Stimulated activated CD8-positive, alpha-beta memory T cell treated with anti-CD3 and anti-CD28 coated beads, Interleukin-12 subunit alpha, Interleukin-12 subunit beta, amount 100 ng/mL, for 1 hour (primary cell): ENCODE results near the gene CCDC110.

Source experiments
- DNase-seq: peaks from one replicate; pipeline ENCODE4 v3.0.0-alpha.2; 2020; ENCODE audit warnings: low read depth

CCDC110 gene

DNA sequence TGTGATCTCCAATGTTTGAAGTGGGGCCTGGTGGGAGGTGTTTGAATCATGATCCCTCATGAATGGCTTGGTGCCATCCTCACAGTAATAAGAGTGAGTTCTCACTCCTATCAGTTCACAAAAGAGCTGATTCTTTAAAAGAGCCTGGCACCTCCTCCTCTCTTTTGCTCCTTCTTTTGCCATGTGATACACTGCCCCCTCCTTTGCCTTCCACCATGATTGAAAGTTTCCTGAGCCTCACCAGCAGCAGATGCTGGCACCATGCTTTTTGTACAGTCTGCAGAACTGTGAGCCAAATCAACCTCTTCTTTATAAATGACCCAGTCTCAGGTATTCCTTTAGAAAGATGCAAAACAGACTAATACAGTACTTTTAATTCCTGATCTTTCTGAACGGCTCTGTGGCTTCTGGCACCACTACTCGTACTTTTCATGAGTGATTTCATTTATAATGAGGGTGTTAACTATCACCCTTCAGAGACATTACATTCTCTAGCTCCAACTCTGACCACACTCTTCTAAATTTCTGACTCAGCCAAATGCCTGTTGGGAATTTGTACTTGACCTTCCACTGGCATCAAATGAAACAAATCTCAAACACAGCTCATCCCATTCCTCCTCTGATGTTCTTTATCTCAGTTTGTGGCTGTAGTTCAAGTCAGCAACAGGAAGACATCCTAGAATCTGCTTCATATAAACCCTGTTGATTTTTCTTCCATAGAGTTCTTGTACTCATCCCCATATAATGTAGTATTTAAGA, 50.0 kb downstream of the CCDC110 start:
- DNase-seq = no peak

DNA sequence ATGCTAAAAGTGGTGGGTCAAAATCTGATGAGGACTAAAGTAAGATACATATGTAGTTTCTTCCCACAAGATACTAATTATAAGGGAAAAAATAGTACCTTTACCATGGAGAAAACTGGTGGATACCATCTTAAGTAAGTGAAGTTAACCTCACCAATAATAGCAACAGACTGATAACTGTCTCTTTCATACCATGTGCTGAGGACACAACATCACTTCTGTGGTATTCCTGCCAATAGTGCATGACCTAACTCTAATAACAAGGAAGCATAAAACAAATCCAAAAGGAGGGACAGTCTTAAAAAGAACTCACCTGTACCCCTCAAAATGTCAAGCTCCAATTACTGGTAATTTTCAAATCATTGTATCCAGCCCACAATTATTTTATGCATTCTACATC, 54.6 kb downstream of the CCDC110 start:
- DNase-seq = no peak

DNA sequence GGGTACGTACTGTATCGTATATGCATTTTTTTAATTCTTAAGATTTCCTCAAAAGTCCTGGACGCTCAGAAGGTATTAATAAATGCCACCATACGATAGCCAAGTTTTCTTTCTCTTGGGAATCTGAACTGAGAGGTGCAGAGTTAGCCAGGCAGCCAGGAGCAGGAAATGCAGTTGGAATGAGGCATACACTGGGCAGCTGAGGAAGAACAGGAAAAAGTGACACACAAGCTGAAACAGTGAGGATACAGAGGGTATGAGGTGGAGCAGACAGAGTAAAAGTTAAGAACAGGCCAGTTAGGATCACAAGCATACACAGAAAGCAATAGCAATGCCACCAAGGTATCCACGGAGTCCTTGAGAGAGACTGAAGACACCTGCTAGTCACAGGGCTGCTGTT, 59.1 kb downstream of the CCDC110 start:
- no peak for DNase-seq

GRCh38 chr4:185411849-185412248, 59.7 kb downstream of the CCDC110 start:
- no peak for DNase-seq

GRCh38 chr4:185408432-185408831, 63.1 kb downstream of the CCDC110 start:
- DNase-seq = no peak

DNA sequence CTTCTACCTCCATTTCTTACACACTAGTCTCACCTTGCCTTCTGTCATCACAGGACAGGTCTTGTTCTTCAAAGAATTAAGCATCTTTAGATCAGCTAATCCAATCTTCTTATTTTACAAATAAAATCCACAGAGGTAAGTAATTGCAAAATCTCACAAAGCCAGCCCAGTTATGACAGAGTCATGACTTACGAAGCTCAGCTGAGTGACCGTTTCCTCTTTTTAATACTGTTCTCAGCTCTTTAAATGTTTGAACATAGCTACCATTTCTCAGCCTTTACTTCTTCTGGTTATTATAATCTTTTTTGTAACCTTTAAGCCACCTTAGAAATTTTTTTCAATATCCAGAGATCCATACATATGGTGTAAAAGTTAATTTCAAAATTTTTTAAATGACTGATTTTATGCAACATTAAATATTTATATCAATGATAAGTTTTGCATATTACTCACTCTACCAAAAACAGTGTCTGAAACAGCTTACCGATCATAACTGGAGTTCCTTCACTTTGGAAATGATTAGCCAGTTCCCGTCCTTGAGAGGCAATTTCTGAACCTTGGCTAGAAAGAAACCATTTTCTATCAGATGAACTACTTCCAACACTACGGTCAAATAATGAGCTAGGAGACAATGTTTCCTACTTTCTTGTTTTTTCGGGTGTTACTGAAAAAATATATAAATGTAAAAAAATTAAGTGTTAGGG, 66.1 kb downstream of the CCDC110 start:
- no peak for DNase-seq

DNA sequence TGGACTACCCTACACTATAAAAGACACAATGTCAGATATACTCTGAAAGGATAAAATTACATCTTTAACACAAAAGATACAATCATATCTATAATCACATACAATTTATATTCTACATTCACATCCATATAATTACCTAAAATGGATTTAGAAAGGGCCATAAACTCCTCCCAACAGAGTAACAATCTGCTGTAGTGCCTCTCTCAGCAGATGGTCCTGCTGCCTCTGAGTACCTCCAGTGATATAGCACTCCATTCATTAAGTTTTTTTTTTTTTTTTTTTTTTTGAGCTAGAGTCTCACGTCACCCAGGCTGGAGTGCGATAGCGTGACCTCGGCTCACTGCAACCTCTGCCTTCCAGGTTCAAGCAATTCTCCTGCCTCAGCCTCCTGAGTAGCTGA, 67.5 kb downstream of the CCDC110 start:
- DNase-seq = no peak

DNA sequence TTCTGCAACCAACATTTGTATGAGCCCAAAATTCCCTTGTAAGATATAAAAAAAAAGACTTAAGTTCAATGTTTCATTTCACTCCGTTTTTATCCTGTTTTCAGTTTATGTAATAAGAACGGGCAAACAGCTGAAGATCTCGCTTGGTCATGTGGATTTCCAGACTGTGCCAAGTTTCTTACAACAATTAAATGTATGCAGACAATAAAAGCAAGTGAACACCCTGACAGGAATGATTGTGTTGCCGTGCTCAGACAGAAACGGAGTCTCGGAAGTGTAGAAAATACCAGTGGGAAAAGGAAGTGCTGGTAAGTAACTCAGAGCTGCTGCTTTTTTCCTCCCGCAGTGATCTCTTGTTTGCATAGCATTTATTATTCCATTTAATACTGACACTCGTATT, 72.1 kb downstream of the CCDC110 start:
- no peak for DNase-seq

DNA sequence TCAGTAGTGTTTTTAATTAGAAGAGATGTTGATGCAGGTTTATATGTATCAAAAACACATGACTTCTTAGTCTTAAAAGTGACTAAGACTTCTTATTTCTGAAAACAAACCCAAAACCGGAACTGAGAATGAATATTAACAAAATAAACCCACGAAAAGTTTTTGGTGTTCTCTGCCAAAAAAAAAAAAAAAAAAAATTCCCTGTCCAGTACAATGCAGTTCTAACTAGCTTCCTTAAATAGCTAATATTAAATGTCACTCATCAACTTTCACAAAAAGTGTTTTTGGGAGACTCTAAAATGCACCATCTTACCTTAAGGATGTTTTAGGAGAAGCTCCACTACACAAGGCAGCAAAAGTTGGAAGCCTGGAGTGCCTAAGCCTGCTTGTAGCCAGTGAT, 72.9 kb downstream of the CCDC110 start:
- no peak for DNase-seq

DNA sequence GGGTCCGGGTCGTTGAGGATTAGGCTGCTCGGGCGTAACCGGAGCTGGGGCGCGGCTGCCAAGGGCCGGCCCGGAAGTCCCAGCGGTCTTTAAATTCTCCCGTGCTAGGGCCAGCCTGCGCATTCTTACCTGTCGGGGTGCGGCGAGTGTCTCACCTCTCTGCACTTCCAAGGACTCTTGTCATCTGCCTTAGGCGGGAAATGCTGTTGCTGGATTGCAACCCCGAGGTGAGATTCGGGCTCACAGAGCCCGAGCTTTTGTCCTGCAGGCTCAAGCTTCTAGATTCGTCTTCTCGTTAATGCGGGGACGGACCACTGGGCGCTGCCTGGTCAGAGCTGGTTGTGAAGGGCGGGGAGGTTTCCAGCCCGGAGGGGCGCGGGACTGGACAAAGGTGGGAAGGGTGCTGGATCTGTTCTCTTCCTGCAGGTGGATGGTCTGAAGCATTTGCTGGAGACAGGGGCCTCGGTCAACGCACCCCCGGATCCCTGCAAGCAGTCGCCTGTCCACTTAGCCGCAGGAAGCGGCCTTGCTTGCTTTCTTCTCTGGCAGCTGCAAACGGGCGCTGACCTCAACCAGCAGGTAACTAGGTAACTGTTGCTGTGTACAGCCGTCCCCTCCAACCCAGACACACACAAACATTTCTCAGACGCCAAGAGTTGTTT, 74.7 kb downstream of the CCDC110 start, which contains the start of gene ANKRD37:
Gene ANKRD37 (plus strand): TSS at position 118 of the 662 bp plus-strand sequence. CDS start 83 bp downstream, at position 201.
- no peak for DNase-seq

DNA sequence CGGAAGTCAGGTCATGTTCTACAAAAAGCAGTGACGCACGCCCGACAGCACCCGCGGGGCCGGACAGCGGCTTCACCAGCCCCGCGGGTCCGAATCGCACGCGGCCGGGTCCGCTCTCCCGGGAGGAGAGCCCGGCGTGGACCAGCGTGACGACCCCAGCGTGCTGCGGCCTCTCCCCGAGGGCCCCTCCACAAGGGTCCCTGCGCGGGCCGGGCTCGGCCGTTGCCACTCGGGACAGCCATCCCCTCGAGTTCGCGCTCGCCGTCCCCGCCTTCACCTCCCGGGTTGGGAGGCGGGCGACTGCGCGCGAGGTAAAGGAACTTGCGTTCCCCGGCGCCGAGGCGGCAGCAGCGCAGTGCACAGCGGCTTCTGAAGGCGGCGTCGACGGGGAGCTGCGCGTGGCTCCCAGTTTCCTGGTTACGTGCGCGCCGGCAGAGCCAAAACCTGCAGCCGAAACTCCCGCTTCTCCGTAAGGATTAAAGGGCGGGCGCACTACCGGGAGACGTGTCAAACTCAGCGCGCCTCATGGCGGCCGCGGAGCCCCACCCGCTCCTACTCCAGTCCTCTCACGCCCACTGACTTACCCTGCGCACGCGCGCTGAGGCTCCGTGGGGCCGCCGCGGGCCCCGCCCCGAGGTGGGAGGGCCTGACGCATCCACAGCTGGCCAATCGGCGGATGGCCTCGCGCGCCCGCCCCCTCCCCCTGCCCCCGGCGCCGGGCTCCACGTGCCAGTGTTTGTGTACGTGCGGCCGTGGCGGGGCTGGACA, 75.4 kb downstream of the CCDC110 start:
- peak; percentile 90 for DNase-seq

GRCh38 chr4:185395238-185395955, 76.1 kb downstream of the CCDC110 start, which contains the start of gene LRP2BP:
LRP2BP (minus strand) TSS chr4:185395924; CDS start chr4:185378186, 17,738 bp downstream.
- no peak for DNase-seq
